SKM-1 (cell line): ENCODE measurements around the gene PROCR.
"Not testable (repeated sequence)": the region's sequence is repeated elsewhere in the genome, so short reads cannot be mapped to it uniquely, and the experiment has no call there.

Source experiments
- DNase-seq: peaks from one replicate; lab custom pipeline; 2025; ENCODE audit not compliant: unreplicated experiment; lab: John Stamatoyannopoulos, UW

PROCR gene

GRCh38 chr20:35192118-35192872, 20.4 kb downstream of the PROCR start:
- no peak for DNase-seq

- not testable (repeated sequence) for DNase-seq
Observed at GRCh38 chr20:35193031-35193791, 21.3 kb downstream of the PROCR start.

GRCh38 chr20:35196313-35196712, 24.4 kb downstream of the PROCR start:
- DNase-seq = no peak

- no peak for DNase-seq
Observed at GRCh38 chr20:35199740-35200139, 27.9 kb downstream of the PROCR start.

GRCh38 chr20:35200267-35200666, 28.4 kb downstream of the PROCR start:
- DNase-seq = no peak

GRCh38 chr20:35201467-35201866, 29.6 kb downstream of the PROCR start:
- DNase-seq = not testable (repeated sequence)

GRCh38 chr20:35206802-35207201, 34.9 kb downstream of the PROCR start:
- DNase-seq = no peak

- peak; percentile 59 for DNase-seq
Observed at GRCh38 chr20:35207950-35208611, 36.2 kb downstream of the PROCR start.

- DNase-seq = no peak
Observed at GRCh38 chr20:35215066-35215956, 43.4 kb downstream of the PROCR start.

GRCh38 chr20:35216541-35216940, 44.7 kb downstream of the PROCR start:
- no peak for DNase-seq

- no peak for DNase-seq
Observed at GRCh38 chr20:35223941-35224340, 52.1 kb downstream of the PROCR start.

- DNase-seq = no peak
Observed at GRCh38 chr20:35224536-35224935, 52.7 kb downstream of the PROCR start.

GRCh38 chr20:35225319-35226125, 53.6 kb downstream of the PROCR start:
- DNase-seq = no peak

GRCh38 chr20:35226126-35226883, 54.4 kb downstream of the PROCR start, which contains the start of gene MMP24:
MMP24 (plus strand) TSS chr20:35226690; CDS start chr20:35226739, 49 bp downstream.
- no peak for DNase-seq
